Measurements from ENCODE around the gene MRI1.
A peak's percentile ranks its signal among the peaks of the same experiment; 100 is the strongest.

- TF ChIP-seq POLR2A (IDR thresholded peaks at IDR 0.05; ENCODE audit: low read depth, low read length) (peak; percentile 61), POLR2AphosphoS5 (IDR thresholded peaks at IDR 0.05; ENCODE audit: insufficient read depth, low read depth, low read length) (peak; percentile 15), MAX (IDR thresholded peaks at IDR 0.05; ENCODE audit: insufficient read depth, insufficient read length) (no peak), CTCF (IDR thresholded peaks at IDR 0.05; ENCODE audit: extremely low read depth in 1 of 2, insufficient read depth in 1 of 2, low read depth in 1 of 2, low read length in 2 of 2) (no peak), EZH2 (IDR thresholded peaks at IDR 0.05; ENCODE audit: borderline replicate concordance, low read depth, low read length, severe bottlenecking) (no peak), MYC (IDR thresholded peaks at IDR 0.05; ENCODE audit: low read depth, low read length) (no peak), JUN (IDR thresholded peaks at IDR 0.05; ENCODE audit: borderline replicate concordance, insufficient read depth, insufficient read length, low read depth) (no peak), GATA2 (IDR thresholded peaks at IDR 0.05; ENCODE audit: insufficient read depth, insufficient read length, low read depth, low read length) (no peak), FOS (IDR thresholded peaks at IDR 0.05; ENCODE audit: borderline replicate concordance, insufficient read depth, low read length) (no peak)
These were observed 16.0 kb upstream of the MRI1 start for GRCh38 chr19:13748169-13748828.

Measured in endothelial cell of umbilical vein (primary cell).